HG02571 (cell line): ENCODE data around the gene TMEM167B.
"Not testable (repeated sequence)": the region's sequence is repeated elsewhere in the genome, so short reads cannot be mapped to it uniquely, and the experiment has no call there.

Experiments used
- ATAC-seq: cut with Tn5 transposase; IDR thresholded peaks from one replicate; pipeline ENCODE4 v1.9.1; 2021; ENCODE audit warnings: mild to moderate bottlenecking, moderate library complexity; ENCODE audit not compliant: unreplicated experiment

Gene TMEM167B

GRCh38 chr1:109090196-109091077 is at the start of gene TMEM167B:
TSS of gene TMEM167B (plus strand) at chr1:109090764. CDS start at chr1:109090873, 109 bp downstream.
- ATAC-seq = peak; percentile 94

- ATAC-seq = peak; percentile 27
Observed at GRCh38 chr1:109040989-109041620, 49.5 kb upstream of the TMEM167B start.

GRCh38 chr1:109041621-109042468 is 48.7 kb upstream of the TMEM167B start, which contains the start of gene WDR47:
TSS of gene WDR47 (minus strand) at chr1:109042102. CDS start at chr1:109023512, 18,590 bp downstream.
- ATAC-seq = peak; percentile 94

GRCh38 chr1:109045595-109045994 is 45.0 kb upstream of the TMEM167B start:
- ATAC-seq = no peak

- no peak for ATAC-seq
Observed at GRCh38 chr1:109046671-109047070, 43.9 kb upstream of the TMEM167B start.

GRCh38 chr1:109047339-109047738 is 43.2 kb upstream of the TMEM167B start:
- ATAC-seq = no peak

- ATAC-seq = no peak
Observed at GRCh38 chr1:109048335-109048734, 42.2 kb upstream of the TMEM167B start.

- no peak for ATAC-seq
Observed at GRCh38 chr1:109050228-109050995, 40.2 kb upstream of the TMEM167B start.

- not testable (repeated sequence) for ATAC-seq
Observed at GRCh38 chr1:109052145-109052544, 38.4 kb upstream of the TMEM167B start.

- ATAC-seq = no peak
Observed at GRCh38 chr1:109056064-109056463, 34.5 kb upstream of the TMEM167B start.

GRCh38 chr1:109059026-109059425 is 31.5 kb upstream of the TMEM167B start:
- no peak for ATAC-seq

- no peak for ATAC-seq
Observed at GRCh38 chr1:109060707-109061106, 29.9 kb upstream of the TMEM167B start.

GRCh38 chr1:109061183-109061582 is 29.4 kb upstream of the TMEM167B start:
- no peak for ATAC-seq

GRCh38 chr1:109065137-109065536 is 25.4 kb upstream of the TMEM167B start:
- no peak for ATAC-seq

GRCh38 chr1:109067883-109068282 is 22.7 kb upstream of the TMEM167B start:
- ATAC-seq = no peak

GRCh38 chr1:109069294-109069693 is 21.3 kb upstream of the TMEM167B start:
- ATAC-seq = no peak

- ATAC-seq = peak; percentile 98
Observed at GRCh38 chr1:109075531-109076490, 14.8 kb upstream of the TMEM167B start, which contains the start of gene TAF13. TSS of gene TAF13 (minus strand) at chr1:109076003. CDS start at chr1:109075947, 56 bp downstream.

- ATAC-seq = no peak
Observed at GRCh38 chr1:109078317-109078716, 12.2 kb upstream of the TMEM167B start.

GRCh38 chr1:109079240-109079622 is 11.3 kb upstream of the TMEM167B start:
- no peak for ATAC-seq
